Measurements from ENCODE around the gene GRIN1. TPM values are rescaled to one million over a fixed set of nuclear protein-coding genes. Genes with fewer than 3 reads are reported as not detected.

The GRIN1 gene
- total RNA-seq, 1 experiment from 2014 or later: not detected

DNA sequence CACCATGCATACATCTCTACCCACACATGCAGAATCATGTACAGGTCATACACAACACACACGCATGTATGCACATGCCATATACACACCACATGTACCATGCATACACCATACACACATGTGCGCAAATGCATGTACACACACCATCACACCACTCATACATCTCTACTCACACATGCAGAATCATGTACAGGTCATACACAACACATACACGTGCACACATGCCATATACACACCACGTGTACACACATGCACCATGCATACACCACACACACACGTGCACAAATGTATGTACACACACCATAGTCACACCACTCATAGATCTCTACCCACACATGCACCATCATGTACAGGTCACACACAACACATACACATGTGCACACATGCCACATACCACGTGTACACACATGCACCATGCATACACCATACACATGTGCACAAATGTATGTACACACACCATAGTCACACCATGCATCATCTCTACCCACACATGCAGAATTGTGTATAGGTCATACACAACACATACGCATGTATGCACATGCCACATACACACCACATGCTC lies 14.0 kb downstream of the GRIN1 start:
- H3K27ac ChIP-seq: no peak overlapping the region
- no peak for DNase-seq
- no peaks in the 10 kb centered on the region for H3K36me3 ChIP-seq (ENCODE audit: low read depth)
- H3K4me1 ChIP-seq (replicated peaks; ENCODE audit: insufficient read depth): peaks cover 11% of the 10 kb centered on the region
- TF ChIP-seq, protein P1, sequence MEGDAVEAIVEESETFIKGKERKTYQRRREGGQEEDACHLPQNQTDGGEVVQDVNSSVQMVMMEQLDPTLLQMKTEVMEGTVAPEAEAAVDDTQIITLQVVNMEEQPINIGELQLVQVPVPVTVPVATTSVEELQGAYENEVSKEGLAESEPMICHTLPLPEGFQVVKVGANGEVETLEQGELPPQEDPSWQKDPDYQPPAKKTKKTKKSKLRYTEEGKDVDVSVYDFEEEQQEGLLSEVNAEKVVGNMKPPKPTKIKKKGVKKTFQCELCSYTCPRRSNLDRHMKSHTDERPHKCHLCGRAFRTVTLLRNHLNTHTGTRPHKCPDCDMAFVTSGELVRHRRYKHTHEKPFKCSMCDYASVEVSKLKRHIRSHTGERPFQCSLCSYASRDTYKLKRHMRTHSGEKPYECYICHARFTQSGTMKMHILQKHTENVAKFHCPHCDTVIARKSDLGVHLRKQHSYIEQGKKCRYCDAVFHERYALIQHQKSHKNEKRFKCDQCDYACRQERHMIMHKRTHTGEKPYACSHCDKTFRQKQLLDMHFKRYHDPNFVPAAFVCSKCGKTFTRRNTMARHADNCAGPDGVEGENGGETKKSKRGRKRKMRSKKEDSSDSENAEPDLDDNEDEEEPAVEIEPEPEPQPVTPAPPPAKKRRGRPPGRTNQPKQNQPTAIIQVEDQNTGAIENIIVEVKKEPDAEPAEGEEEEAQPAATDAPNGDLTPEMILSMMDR (conservative IDR thresholded peaks at IDR 0.05): no peak
- TF ChIP-seq EZH2 (IDR thresholded peaks at IDR 0.05; ENCODE audit: low read depth): no peak
- H3K4me2 ChIP-seq: no peak overlapping the region
- POLR2A ChIA-PET (ENCODE audit: unreplicated experiment): no interaction called here
- H3F3A ChIP-seq (ENCODE audit: insufficient read depth, low read depth): peaks cover 42% of the 10 kb centered on the region
- BruUV-seq (replicated peaks): no TSS peak
- H4K20me1 ChIP-seq (ENCODE audit: insufficient read depth): no peaks in the 10 kb centered on the region
- H3K9me3 ChIP-seq (ENCODE audit: insufficient read depth, low read depth): no peaks in the 10 kb centered on the region
- CTCF ChIA-PET: no interaction called here
- H3K4me3 ChIP-seq: no peak overlapping the region
- no peaks in the 10 kb centered on the region for H3K79me2 ChIP-seq (ENCODE audit: low read depth)
- no peaks in the 10 kb centered on the region for H3K27me3 ChIP-seq (ENCODE audit: insufficient read depth, low read depth)
- no peaks in the 10 kb centered on the region for H3K9me2 ChIP-seq (ENCODE audit: insufficient read depth)
- intact Hi-C loops (cut with micrococcal nuclease; ENCODE audit: unreplicated experiment): no loop called here
- no peak overlapping the region for H2AFZ ChIP-seq

DNA sequence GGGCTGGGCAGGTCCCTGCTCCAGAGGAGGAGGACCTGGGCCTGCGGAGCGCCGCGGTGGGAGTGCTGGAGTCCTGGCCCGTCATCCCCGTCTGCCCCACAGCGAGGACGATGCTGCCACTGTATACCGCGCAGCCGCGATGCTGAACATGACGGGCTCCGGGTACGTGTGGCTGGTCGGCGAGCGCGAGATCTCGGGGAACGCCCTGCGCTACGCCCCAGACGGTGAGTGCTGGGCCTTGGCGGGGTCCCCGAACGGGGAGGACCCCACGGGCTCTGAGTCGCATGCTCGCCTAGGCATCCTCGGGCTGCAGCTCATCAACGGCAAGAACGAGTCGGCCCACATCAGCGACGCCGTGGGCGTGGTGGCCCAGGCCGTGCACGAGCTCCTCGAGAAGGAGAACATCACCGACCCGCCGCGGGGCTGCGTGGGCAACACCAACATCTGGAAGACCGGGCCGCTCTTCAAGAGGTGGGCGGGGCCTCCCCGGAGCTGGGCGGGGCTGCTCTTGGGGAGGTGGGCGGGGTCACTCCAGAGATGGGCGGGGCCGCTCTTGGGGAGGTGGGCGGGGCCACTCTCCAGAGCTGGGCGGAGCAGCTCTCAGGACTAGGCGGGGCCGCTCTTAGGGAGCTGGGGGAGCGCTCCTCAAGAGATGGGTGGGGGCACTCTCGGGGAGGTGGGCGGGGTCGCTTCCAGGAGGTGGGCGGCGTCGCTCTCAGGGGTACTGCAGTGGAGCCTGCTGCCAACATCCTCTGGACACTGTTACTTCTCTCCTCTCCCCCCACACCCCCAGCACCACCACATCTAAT lies 17.8 kb downstream of the GRIN1 start:
- intact Hi-C loops (cut with micrococcal nuclease; ENCODE audit: unreplicated experiment): no loop called here
- H4K20me1 ChIP-seq (ENCODE audit: insufficient read depth): no peaks in the 10 kb centered on the region
- no peaks in the 10 kb centered on the region for H3K36me3 ChIP-seq (ENCODE audit: low read depth)
- no peaks in the 10 kb centered on the region for H3K27me3 ChIP-seq (ENCODE audit: insufficient read depth, low read depth)
- no peak overlapping the region for H3K4me3 ChIP-seq
- no peaks in the 10 kb centered on the region for H3K79me2 ChIP-seq (ENCODE audit: low read depth)
- CTCF ChIA-PET: interaction anchor here (0.6 kb wide), 1 partner anchor 11 kb away, joined by 4 read pairs; no protein-coding TSS in a partner anchor
- DNase-seq: no peak
- POLR2A ChIA-PET (ENCODE audit: unreplicated experiment): interaction anchor here (0.5 kb wide), 2 partner anchors 48 to 67 kb away, joined by 3 to 10 read pairs; no protein-coding TSS in a partner anchor
- no peaks in the 10 kb centered on the region for H3K9me2 ChIP-seq (ENCODE audit: insufficient read depth)
- no TSS peak for BruUV-seq (replicated peaks)
- no peaks in the 10 kb centered on the region for H3K9me3 ChIP-seq (ENCODE audit: insufficient read depth, low read depth)
- H3K4me1 ChIP-seq (replicated peaks; ENCODE audit: insufficient read depth): no peaks in the 10 kb centered on the region
- TF ChIP-seq EZH2 (IDR thresholded peaks at IDR 0.05; ENCODE audit: low read depth): no peak
- TF ChIP-seq, protein P1 (conservative IDR thresholded peaks at IDR 0.05): no peak
- H3K4me2 ChIP-seq: no peak overlapping the region
- H3F3A ChIP-seq (ENCODE audit: insufficient read depth, low read depth): peaks cover 26% of the 10 kb centered on the region
- H2AFZ ChIP-seq: no peak overlapping the region
- no peak overlapping the region for H3K27ac ChIP-seq

DNA sequence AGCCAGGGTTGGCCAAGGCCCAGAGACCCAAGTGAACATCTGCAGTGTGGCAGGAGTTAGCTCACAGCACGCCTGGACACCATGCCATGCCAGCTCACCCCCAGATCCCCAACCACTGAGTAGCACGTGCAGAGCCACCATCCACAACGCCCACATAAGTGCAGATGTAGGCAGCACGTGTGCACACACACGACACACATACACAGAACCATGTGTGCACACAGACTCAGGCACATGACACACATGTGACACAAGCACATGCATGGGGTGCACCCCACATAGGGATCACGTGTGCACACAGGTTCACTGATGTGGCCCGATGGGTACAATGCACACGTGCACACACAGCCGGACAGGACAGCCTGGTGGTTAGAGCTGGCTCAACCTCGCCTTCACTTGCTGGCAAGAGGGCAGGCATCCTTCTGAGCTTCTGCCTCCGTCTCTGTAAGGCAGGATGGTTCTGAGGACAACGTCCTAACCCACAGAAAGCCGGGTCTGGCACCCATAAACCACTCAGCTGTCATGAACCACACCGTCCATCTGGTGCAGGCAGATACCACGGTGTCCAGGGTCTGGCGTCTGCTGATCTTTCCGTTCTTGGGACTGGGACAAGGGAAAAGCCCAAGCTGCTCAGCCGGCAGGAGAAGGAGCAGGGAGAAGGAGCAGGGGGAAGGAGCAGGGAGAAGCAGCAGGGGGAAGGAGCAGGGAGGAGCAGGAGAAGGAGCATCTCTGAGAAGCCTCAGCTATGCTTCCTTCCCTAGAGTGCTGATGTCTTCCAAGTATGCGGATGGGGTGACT lies 18.9 kb downstream of the GRIN1 start:
- BruUV-seq (replicated peaks): no TSS peak

More for the DNA sequence above, 18.9 kb downstream of the GRIN1 start:
- intact Hi-C loops (cut with micrococcal nuclease; ENCODE audit: unreplicated experiment): no loop called here
- Histone ChIP-seq H3K4me3 (no peak overlapping the region), H3K79me2 (ENCODE audit: low read depth) (no peaks in the 10 kb centered on the region), H3K36me3 (ENCODE audit: low read depth) (no peaks in the 10 kb centered on the region), H3K4me2 (no peak overlapping the region), H3F3A (ENCODE audit: insufficient read depth, low read depth) (peaks cover 16% of the 10 kb centered on the region), H3K9me2 (ENCODE audit: insufficient read depth) (no peaks in the 10 kb centered on the region), H3K27me3 (ENCODE audit: insufficient read depth, low read depth) (no peaks in the 10 kb centered on the region), H2AFZ (no peak overlapping the region), H3K27ac (no peak overlapping the region), H3K4me1 (replicated peaks; ENCODE audit: insufficient read depth) (no peaks in the 10 kb centered on the region), H3K9me3 (ENCODE audit: insufficient read depth, low read depth) (no peaks in the 10 kb centered on the region), H4K20me1 (ENCODE audit: insufficient read depth) (no peaks in the 10 kb centered on the region)
- ChIA-PET CTCF (no interaction called here), POLR2A (ENCODE audit: unreplicated experiment) (interaction anchor here (0.5 kb wide), 2 partner anchors 47 to 66 kb away, joined by 3 to 10 read pairs; no protein-coding TSS in a partner anchor)
- no peak for TF ChIP-seq EZH2 (IDR thresholded peaks at IDR 0.05; ENCODE audit: low read depth)
- TF ChIP-seq, protein P1 (conservative IDR thresholded peaks at IDR 0.05): no peak
- no peak for DNase-seq
